Mucosa of descending colon (tissue), 3 donors: Measurements from ENCODE around the gene SCMH1. TPM values are rescaled to one million over a fixed set of nuclear protein-coding genes. Genes with fewer than 3 reads are reported as not detected.

Experiments used
- ATAC-seq: fragments of 200-7000 bp; cut with Tn5 transposase; one replicate; pipeline ENCODE4 v1.9.1; 2020; ENCODE audit warnings: mild to moderate bottlenecking, moderate library complexity
- DNase-seq, 3 donors: peaks; one replicate each; pipeline ENCODE4 v3.0.0-alpha.2; 2020
- H3K36me3 ChIP-seq: fragments of 200-600 bp; one replicate; pipeline ENCODE4 v1.8.0; 2021; ENCODE audit warnings: low read depth, mild to moderate bottlenecking
- H3K4me1 ChIP-seq: fragments of 200-600 bp; one replicate; pipeline ENCODE4 v1.8.0; 2021; ENCODE audit warnings: low read depth, mild to moderate bottlenecking
- H3K4me3 ChIP-seq: fragments of 200-600 bp; one replicate; pipeline ENCODE4 v1.8.0; 2021; ENCODE audit warnings: mild to moderate bottlenecking
- H3K9me3 ChIP-seq: fragments of 200-600 bp; one replicate; pipeline ENCODE4 v1.8.0; 2021; ENCODE audit warnings: mild to moderate bottlenecking
- intact Hi-C, 2 donors: fragments of 100-400 bp; cut with DNase I in 1 of 2; cut with micrococcal nuclease in 1 of 2; formaldehyde crosslinking; loops; one replicate each; pipeline versions ENCODE4 v1.11.0 to v1.11.1; 2022; cut with DNase I, micrococcal nuclease
- total RNA-seq, 3 donors: library from RNA; stranded (reverse); fragmentation: NEBNext Ultra II Directional in 2 of 3; extraction: Animal tissue kit (Norgen Biotek cat#: 25700) in 2 of 3; gene quantifications; one replicate each; pipeline versions ENCODE4 v1.2.1 to v1.2.4, GENCODE V29; 2021 to 2023
- TF ChIP-seq, protein P1 (sequence below): fragments of 200-600 bp; IDR thresholded peaks from one replicate; pipeline ENCODE4 v1.8.0; 2022; ENCODE audit warnings: antibody characterized with exemption, mild to moderate bottlenecking
- donor health status: DM: no; HTN: no; CAD: no; lungs with moderate emphysema.
- donor health status: DM: no; HTN: no; CAD: no.
- donor health status: DM: no; HTN: yes; CAD: no.

The SCMH1 gene
- total RNA-seq, 3 donors from 2014 or later, result 25.1 to 66.9 (median 35.6) TPM

DNA sequence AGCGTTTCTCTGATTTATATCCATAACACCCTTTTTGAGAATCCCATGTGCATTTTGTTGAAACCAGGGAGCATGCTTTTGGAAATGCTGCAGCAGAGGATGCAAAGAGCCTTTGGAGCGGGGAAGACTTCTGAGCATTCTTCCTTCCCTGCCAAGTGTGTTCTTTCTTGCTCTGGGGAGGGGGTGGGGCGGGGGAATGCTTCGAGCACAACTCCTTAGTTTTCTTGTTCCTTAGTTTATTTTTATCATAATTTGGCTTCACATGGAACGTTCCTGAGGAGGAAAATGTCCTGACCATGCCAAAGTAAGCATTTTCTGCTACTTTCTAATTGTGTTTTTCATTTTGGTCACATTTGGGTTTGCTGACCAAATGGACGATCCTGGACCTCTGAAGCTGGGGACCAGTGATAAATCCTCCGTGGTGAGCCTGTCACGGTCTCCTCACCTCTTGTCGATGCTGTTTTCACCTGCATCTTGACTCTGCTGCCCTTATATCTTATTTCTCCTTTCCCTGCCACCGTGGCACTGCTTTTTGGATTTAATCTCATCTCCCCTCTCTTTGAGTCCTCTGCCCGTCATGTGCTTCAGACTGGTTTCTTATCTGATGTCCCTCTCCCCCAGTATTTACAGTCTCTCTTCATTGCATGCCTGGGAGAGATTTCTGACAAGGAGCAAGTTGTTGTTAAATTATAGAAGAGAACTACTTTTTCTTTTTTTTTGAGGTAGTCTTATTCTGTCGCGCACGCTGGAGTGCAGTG lies 260.2 kb downstream of the SCMH1 start:
- intact Hi-C loops, result no loop called here
- H3K9me3 ChIP-seq, result no peaks in the 10 kb centered on the region
- TF ChIP-seq, protein P1, sequence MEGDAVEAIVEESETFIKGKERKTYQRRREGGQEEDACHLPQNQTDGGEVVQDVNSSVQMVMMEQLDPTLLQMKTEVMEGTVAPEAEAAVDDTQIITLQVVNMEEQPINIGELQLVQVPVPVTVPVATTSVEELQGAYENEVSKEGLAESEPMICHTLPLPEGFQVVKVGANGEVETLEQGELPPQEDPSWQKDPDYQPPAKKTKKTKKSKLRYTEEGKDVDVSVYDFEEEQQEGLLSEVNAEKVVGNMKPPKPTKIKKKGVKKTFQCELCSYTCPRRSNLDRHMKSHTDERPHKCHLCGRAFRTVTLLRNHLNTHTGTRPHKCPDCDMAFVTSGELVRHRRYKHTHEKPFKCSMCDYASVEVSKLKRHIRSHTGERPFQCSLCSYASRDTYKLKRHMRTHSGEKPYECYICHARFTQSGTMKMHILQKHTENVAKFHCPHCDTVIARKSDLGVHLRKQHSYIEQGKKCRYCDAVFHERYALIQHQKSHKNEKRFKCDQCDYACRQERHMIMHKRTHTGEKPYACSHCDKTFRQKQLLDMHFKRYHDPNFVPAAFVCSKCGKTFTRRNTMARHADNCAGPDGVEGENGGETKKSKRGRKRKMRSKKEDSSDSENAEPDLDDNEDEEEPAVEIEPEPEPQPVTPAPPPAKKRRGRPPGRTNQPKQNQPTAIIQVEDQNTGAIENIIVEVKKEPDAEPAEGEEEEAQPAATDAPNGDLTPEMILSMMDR, result no peak
- ATAC-seq (no peak), DNase-seq (no peak)
- no peak overlapping the region for H3K4me3 ChIP-seq
- H3K4me1 ChIP-seq, result no peaks in the 10 kb centered on the region
- H3K36me3 ChIP-seq, result no peaks in the 10 kb centered on the region

- H3K4me1 ChIP-seq, result no peaks in the 10 kb centered on the region
- DNase-seq (peak; percentile 16 to 64 (median 29)), ATAC-seq (no peak)
- peak overlapping the region; percentile 56 for H3K4me3 ChIP-seq
- H3K36me3 ChIP-seq, result no peaks in the 10 kb centered on the region
- intact Hi-C loops, result no loop called here
- TF ChIP-seq, protein P1, result no peak
- no peaks in the 10 kb centered on the region for H3K9me3 ChIP-seq
Observed at GRCh38 chr1:40980453-40981121, 261.5 kb downstream of the SCMH1 start.

DNA sequence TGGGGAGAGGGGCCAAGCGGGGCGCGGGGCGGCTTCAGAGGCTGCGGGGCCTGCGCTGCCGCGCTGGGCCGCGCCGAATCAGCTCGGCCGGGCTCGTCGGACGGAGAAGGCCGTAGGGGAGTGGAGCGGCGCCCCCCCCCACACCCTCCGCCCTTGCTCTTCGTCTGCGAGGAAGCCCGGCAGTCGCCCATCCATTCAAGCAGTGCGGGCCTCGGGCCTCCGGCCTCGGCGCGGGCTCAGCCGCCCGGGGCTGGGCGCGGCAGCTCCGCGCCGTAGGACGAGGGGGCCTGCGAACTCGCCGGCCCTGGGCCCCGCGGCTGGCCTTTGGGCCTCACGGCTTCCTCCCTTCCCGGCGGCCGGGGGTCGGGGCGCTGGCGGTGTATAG lies 262.0 kb downstream of the SCMH1 start:
- peak; percentile 31 for ATAC-seq
- no peak for DNase-seq
- Histone ChIP-seq H3K36me3 (no peaks in the 10 kb centered on the region), H3K9me3 (no peaks in the 10 kb centered on the region), H3K4me3 (peak overlapping the region; percentile 56), H3K4me1 (no peaks in the 10 kb centered on the region)
- TF ChIP-seq, protein P1, result no peak
- intact Hi-C loops, result no loop called here

- Histone ChIP-seq H3K36me3 (no peaks in the 10 kb centered on the region), H3K9me3 (no peaks in the 10 kb centered on the region), H3K4me1 (no peaks in the 10 kb centered on the region), H3K4me3 (peak within 1 kb of the TSS; percentile 56)
- TF ChIP-seq, protein P1, result no peak
- peak; percentile 96 for ATAC-seq
- DNase-seq, result peak; percentile 95 to 97 (median 96)
- intact Hi-C loops, result no loop called here
Observed at GRCh38 chr1:40979241-40980067, 262.7 kb downstream of the SCMH1 start, which contains the start of gene CTPS1. Gene CTPS1, plus strand, starts transcription at chr1:40979696. Its CDS starts 3,595 bp downstream, at chr1:40983291.

DNA sequence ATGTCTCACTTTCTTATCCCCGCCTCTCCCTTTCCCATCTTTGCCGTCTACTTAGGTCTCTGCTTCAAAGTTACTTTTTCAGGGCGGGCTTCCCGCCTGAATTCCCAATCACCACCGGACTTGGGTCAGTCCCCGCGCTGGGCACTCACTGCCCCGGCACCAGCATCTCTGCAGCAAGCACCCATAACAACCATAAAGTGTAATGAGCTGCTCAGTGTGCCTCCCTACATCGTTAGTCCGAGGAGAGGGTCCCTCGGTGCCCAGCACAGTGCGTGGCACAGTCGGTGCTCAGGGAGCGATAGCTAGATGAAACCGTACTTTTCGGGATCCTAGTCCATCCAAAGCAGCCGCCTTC lies 263.2 kb downstream of the SCMH1 start:
- H3K4me1 ChIP-seq, result no peaks in the 10 kb centered on the region
- TF ChIP-seq, protein P1, result no peak
- no peaks in the 10 kb centered on the region for H3K9me3 ChIP-seq
- H3K4me3 ChIP-seq, result peak overlapping the region; percentile 56
- intact Hi-C loops, result no loop called here
- DNase-seq (no peak), ATAC-seq (no peak)
- no peaks in the 10 kb centered on the region for H3K36me3 ChIP-seq
